DND-41 (cell line): Measurements from ENCODE around the gene ARSA.

Experiments
- EZH2 ChIP-seq: IDR thresholded peaks from 3 replicates; pipeline ENCODE4 v1.6.1; 2012; ENCODE audit warnings: borderline replicate concordance, low read depth, mild to moderate bottlenecking, moderate library complexity, low read length, inconsistent platforms; ENCODE audit not compliant: severe bottlenecking
- TF ChIP-seq, protein P1 (sequence below): IDR thresholded peaks from 2 replicates; pipeline ENCODE4 v1.5.1; 2012; ENCODE audit warnings: borderline replicate concordance, low read length, moderate library complexity, mild to moderate bottlenecking; ENCODE audit not compliant: poor library complexity, severe bottlenecking; ENCODE audit errors: extremely low read depth

DNA sequence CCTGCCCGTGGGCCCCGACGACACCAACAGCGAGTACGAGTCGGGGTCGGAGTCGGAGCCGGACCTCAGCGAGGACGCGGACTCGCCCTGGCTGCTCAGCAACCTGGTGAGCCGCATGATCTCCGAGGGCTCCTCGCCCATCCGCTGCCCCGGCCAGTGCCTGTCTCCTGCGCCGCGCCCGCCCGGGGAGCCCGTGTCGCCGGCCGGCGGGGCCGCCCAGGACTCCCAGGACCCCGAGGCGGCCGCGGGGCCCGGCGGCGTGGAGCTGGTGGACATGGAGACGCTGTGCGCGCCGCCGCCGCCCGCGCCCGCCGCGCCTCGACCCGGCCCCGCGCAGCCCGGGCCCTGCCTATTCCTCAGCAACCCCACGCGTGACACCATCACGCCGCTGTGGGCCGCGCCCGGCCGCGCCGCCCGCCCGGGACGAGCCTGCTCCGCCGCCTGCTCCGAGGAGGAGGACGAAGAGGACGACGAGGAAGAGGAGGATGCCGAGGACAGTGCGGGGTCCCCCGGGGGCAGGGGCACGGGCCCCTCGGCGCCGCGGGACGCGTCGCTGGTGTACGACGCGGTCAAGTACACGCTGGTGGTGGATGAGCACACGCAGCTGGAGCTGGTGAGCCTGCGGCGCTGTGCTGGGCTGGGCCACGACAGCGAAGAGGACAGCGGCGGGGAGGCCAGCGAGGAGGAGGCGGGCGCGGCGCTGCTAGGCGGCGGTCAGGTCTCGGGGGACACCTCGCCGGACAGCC is 23.5 kb downstream of the ARSA start:
- no peak for TF ChIP-seq EZH2
- TF ChIP-seq, protein P1, sequence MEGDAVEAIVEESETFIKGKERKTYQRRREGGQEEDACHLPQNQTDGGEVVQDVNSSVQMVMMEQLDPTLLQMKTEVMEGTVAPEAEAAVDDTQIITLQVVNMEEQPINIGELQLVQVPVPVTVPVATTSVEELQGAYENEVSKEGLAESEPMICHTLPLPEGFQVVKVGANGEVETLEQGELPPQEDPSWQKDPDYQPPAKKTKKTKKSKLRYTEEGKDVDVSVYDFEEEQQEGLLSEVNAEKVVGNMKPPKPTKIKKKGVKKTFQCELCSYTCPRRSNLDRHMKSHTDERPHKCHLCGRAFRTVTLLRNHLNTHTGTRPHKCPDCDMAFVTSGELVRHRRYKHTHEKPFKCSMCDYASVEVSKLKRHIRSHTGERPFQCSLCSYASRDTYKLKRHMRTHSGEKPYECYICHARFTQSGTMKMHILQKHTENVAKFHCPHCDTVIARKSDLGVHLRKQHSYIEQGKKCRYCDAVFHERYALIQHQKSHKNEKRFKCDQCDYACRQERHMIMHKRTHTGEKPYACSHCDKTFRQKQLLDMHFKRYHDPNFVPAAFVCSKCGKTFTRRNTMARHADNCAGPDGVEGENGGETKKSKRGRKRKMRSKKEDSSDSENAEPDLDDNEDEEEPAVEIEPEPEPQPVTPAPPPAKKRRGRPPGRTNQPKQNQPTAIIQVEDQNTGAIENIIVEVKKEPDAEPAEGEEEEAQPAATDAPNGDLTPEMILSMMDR: no peak
